Measurements from ENCODE around the gene DHRS2. TPM values are rescaled to one million over a fixed set of nuclear protein-coding genes. Genes with fewer than 3 reads are reported as not detected.

DHRS2 gene
- total and polyA plus RNA-seq, 2 of the 13 experiments (the other 11 are each of a cell fraction or from before 2014, with no cell fraction given), result 1,621 to 3,021 TPM

DNA sequence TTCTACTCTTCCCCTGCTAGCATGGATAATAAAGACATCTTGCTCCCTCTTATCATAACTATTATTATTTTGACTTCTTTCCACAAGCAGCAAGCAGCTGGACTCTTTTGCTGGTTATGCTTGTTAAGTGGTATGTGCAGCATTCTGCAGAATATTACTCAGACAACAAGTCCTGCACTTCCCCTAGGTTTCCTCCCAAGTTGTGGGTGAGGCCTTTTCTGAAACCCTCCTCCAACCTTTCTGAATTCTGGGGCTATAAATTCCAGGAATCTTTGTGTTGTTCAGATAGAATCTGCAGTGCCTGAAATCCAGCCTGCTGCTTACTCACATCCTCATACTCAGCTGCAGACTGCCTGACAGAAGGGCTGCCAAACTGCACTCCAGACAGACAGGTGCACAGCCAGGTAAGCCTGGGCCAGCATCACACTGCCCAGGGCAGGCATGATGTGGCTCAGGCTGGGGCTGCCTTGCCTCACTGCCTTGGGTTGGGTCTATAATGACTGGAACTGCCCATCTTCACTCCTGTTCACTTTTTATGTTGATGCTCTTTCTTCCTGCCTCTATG is 6.2 kb upstream of the DHRS2 start (continued):
- TF ChIP-seq ZNF614 (CRISPR knock-in tag; IDR thresholded peaks at IDR 0.05; ENCODE audit: borderline replicate concordance) (no peak), ZNF616 (CRISPR knock-in tag; IDR thresholded peaks at IDR 0.05; ENCODE audit: low read depth) (0 out of 2 replicates have a peak, but pooled peaks have one; percentile 45), ZNF768 (CRISPR knock-in tag; IDR thresholded peaks at IDR 0.05) (0 out of 2 replicates have a peak, but pooled peaks have one; percentile 45)
- TF ChIP-seq, protein P1, sequence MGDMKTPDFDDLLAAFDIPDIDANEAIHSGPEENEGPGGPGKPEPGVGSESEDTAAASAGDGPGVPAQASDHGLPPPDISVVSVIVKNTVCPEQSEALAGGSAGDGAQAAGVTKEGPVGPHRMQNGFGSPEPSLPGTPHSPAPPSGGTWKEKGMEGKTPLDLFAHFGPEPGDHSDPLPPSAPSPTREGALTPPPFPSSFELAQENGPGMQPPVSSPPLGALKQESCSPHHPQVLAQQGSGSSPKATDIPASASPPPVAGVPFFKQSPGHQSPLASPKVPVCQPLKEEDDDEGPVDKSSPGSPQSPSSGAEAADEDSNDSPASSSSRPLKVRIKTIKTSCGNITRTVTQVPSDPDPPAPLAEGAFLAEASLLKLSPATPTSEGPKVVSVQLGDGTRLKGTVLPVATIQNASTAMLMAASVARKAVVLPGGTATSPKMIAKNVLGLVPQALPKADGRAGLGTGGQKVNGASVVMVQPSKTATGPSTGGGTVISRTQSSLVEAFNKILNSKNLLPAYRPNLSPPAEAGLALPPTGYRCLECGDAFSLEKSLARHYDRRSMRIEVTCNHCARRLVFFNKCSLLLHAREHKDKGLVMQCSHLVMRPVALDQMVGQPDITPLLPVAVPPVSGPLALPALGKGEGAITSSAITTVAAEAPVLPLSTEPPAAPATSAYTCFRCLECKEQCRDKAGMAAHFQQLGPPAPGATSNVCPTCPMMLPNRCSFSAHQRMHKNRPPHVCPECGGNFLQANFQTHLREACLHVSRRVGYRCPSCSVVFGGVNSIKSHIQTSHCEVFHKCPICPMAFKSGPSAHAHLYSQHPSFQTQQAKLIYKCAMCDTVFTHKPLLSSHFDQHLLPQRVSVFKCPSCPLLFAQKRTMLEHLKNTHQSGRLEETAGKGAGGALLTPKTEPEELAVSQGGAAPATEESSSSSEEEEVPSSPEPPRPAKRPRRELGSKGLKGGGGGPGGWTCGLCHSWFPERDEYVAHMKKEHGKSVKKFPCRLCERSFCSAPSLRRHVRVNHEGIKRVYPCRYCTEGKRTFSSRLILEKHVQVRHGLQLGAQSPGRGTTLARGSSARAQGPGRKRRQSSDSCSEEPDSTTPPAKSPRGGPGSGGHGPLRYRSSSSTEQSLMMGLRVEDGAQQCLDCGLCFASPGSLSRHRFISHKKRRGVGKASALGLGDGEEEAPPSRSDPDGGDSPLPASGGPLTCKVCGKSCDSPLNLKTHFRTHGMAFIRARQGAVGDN (CRISPR knock-in tag; IDR thresholded peaks at IDR 0.05), result peak; percentile 27

DNA sequence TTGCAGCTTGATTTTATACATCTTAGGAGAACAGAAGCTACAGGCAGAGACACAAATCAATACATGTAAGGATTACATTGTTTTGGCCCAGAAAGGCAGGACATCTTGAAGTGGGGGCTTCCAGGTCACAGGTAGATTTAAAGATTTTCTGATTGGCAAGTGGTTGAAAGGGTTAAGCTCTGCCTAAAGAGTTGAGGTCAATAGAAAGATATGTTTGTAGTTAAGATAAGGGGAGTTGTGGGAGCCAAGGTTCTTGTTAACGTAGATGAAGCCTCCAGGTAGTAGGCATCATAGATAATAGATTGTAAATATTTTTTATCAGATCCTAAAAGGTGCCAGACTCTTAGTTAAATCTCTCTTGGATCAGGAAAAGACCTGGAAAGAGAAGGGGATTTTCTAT is 5.5 kb upstream of the DHRS2 start:
- no peak overlapping the region for H3K4me3 ChIP-seq (replicated peaks in 1 of 3; ENCODE audit: insufficient read depth in 1 of 3, low read depth in 2 of 3, low read length in 3 of 3)
- H3K9me3 ChIP-seq (ENCODE audit: low read length), result peaks cover 8% of the 10 kb centered on the region
- no peak overlapping the region for H2AFZ ChIP-seq (ENCODE audit: low read length)
- no peaks in the 10 kb centered on the region for H3K36me3 ChIP-seq (replicated peaks in 1 of 2; ENCODE audit: control insufficient read depth in 1 of 2, insufficient read depth in 2 of 2, low read length in 2 of 2)
- peaks cover 68% of the 10 kb centered on the region for H3K4me1 ChIP-seq (ENCODE audit: insufficient read depth, low read length)
- in situ Hi-C loops (cut with HindIII; ENCODE audit: extremely low pct_ligation_motif_present, low pct_unique_long_range_greater_than_20kb), result loop anchor here (5.0 kb wide), 1 partner anchor 43 kb away; no protein-coding TSS in a partner anchor
- H3K27me3 ChIP-seq (ENCODE audit: control insufficient read depth in 1 of 2, insufficient read depth in 2 of 2, low read length in 2 of 2), result no peaks in the 10 kb centered on the region
- no TSS peak for BruUV-seq (replicated peaks)
- ChIA-PET POLR2A (interaction anchor here (1.5 to 13.7 kb wide), 9 partner anchors 9 to 465 kb away, joined by 4 to 1105 read pairs (median 60); partner anchors contain the start of genes JPH4, PABPN1 and PCK2), CTCF (ENCODE audit: low intra/inter-chr PET ratio, low total read pairs) (interaction anchor here (1.8 to 7.4 kb wide), 3 partner anchors 14 to 41 kb away, joined by 6 to 207 read pairs (median 8); no protein-coding TSS in a partner anchor)
- no peaks in the 10 kb centered on the region for H4K20me1 ChIP-seq (ENCODE audit: insufficient read depth, low read length)
- no peak for FAIRE-seq
- H3K27ac ChIP-seq (ENCODE audit: extremely low read length, insufficient read depth, low read length), result no peak overlapping the region
- DNase-seq (ENCODE audit: low spot score), result no peak
- no peak overlapping the region for H3K9ac ChIP-seq (ENCODE audit: insufficient read depth, low read depth, low read length)
- WGBS (ENCODE audit: low lambda C conversion rate), result 29% methylated on average over 1 of the region's 1 CpG
- intact Hi-C loops (cut with micrococcal nuclease; ENCODE audit: unreplicated experiment), result no loop called here
- no peak for ATAC-seq
- no peaks in the 10 kb centered on the region for H3K79me2 ChIP-seq (ENCODE audit: insufficient read depth, low read length)
- no peak overlapping the region for H3K4me2 ChIP-seq (ENCODE audit: low read depth, low read length)
- TF ChIP-seq, protein P2, sequence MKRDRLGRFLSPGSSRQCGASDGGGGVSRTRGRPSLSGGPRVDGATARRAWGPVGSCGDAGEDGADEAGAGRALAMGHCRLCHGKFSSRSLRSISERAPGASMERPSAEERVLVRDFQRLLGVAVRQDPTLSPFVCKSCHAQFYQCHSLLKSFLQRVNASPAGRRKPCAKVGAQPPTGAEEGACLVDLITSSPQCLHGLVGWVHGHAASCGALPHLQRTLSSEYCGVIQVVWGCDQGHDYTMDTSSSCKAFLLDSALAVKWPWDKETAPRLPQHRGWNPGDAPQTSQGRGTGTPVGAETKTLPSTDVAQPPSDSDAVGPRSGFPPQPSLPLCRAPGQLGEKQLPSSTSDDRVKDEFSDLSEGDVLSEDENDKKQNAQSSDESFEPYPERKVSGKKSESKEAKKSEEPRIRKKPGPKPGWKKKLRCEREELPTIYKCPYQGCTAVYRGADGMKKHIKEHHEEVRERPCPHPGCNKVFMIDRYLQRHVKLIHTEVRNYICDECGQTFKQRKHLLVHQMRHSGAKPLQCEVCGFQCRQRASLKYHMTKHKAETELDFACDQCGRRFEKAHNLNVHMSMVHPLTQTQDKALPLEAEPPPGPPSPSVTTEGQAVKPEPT (CRISPR knock-in tag; IDR thresholded peaks at IDR 0.05; ENCODE audit: low read depth), result no peak
- TF ChIP-seq, protein P3, sequence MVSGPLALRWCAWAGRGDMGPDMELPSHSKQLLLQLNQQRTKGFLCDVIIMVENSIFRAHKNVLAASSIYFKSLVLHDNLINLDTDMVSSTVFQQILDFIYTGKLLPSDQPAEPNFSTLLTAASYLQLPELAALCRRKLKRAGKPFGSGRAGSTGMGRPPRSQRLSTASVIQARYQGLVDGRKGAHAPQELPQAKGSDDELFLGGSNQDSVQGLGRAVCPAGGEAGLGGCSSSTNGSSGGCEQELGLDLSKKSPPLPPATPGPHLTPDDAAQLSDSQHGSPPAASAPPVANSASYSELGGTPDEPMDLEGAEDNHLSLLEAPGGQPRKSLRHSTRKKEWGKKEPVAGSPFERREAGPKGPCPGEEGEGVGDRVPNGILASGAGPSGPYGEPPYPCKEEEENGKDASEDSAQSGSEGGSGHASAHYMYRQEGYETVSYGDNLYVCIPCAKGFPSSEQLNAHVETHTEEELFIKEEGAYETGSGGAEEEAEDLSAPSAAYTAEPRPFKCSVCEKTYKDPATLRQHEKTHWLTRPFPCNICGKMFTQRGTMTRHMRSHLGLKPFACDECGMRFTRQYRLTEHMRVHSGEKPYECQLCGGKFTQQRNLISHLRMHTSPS (CRISPR knock-in tag; IDR thresholded peaks at IDR 0.05; ENCODE audit: low read depth), result 0 out of 2 replicates have a peak, but pooled peaks have one; percentile 12
- no peak for TF ChIP-seq NCOA2 (CRISPR knock-in tag; IDR thresholded peaks at IDR 0.05)
- TF ChIP-seq, protein P4, sequence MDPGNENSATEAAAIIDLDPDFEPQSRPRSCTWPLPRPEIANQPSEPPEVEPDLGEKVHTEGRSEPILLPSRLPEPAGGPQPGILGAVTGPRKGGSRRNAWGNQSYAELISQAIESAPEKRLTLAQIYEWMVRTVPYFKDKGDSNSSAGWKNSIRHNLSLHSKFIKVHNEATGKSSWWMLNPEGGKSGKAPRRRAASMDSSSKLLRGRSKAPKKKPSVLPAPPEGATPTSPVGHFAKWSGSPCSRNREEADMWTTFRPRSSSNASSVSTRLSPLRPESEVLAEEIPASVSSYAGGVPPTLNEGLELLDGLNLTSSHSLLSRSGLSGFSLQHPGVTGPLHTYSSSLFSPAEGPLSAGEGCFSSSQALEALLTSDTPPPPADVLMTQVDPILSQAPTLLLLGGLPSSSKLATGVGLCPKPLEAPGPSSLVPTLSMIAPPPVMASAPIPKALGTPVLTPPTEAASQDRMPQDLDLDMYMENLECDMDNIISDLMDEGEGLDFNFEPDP (CRISPR knock-in tag; conservative IDR thresholded peaks at IDR 0.05), result 0 out of 2 replicates have a peak, but pooled peaks have one; percentile 44
- TF ChIP-seq ZNF501 (CRISPR knock-in tag; IDR thresholded peaks at IDR 0.05), result no peak
- no peak for TF ChIP-seq MAZ (IDR thresholded peaks at IDR 0.05; ENCODE audit: borderline replicate concordance, low read depth, low read length)
- no peak for TF ChIP-seq MAZ (CRISPR knock-in tag; IDR thresholded peaks at IDR 0.05; ENCODE audit: low read depth)
- TF ChIP-seq TOPORS (CRISPR knock-in tag; IDR thresholded peaks at IDR 0.05), result 0 out of 2 replicates have a peak, but pooled peaks have one; percentile 54
- TF ChIP-seq ZNF652 (CRISPR knock-in tag; IDR thresholded peaks at IDR 0.05; ENCODE audit: borderline replicate concordance, low read depth), result peak; percentile 91

Data from HepG2 (cell line).